ENCODE data around the gene SPTBN2. TPM values are rescaled to one million over a fixed set of nuclear protein-coding genes. Genes with fewer than 3 reads are reported as not detected.

The SPTBN2 gene
- total RNA-seq, 3 donors from 2014 or later (not counting 1 experiment from before 2014, with no cell fraction given) = 1.1 TPM; not detected in 2

DNA sequence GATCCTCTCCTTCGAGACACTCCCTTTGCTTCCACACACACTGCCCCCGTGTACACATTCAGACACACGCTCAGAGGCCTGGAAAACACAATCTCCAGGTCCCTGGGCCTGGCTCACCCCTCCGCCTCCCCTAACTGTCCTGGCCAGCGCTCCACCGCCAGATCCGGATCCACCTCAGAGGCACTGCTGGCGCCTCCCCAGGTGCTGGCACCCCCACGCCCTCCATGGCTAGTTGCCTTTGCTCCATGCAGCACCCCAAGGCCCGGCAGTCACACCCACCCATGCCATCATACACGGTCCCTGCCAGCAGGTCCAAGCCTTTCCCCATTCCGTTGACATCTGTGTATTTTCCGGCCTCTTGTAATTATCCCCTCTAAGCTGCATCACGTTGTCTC, 11.1 kb downstream of the SPTBN2 start:
- ATAC-seq (no peak), DNase-seq (no peak)
- no peak overlapping the region for H3K27ac Mint-ChIP-seq
- 90% methylated on average over 14 of the region's 14 CpGs for WGBS (ENCODE audit: insufficient coverage)
- no peak overlapping the region for H3K4me3 Mint-ChIP-seq
- TF ChIP-seq, protein P1, sequence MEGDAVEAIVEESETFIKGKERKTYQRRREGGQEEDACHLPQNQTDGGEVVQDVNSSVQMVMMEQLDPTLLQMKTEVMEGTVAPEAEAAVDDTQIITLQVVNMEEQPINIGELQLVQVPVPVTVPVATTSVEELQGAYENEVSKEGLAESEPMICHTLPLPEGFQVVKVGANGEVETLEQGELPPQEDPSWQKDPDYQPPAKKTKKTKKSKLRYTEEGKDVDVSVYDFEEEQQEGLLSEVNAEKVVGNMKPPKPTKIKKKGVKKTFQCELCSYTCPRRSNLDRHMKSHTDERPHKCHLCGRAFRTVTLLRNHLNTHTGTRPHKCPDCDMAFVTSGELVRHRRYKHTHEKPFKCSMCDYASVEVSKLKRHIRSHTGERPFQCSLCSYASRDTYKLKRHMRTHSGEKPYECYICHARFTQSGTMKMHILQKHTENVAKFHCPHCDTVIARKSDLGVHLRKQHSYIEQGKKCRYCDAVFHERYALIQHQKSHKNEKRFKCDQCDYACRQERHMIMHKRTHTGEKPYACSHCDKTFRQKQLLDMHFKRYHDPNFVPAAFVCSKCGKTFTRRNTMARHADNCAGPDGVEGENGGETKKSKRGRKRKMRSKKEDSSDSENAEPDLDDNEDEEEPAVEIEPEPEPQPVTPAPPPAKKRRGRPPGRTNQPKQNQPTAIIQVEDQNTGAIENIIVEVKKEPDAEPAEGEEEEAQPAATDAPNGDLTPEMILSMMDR (IDR thresholded peaks at IDR 0.05) = no peak
- Histone ChIP-seq H3K27me3 (ENCODE audit: control insufficient read depth, insufficient read depth, low read length) (no peaks in the 10 kb centered on the region), H3K36me3 (ENCODE audit: control insufficient read depth, insufficient read depth, low read length) (no peaks in the 10 kb centered on the region), H3K4me3 (ENCODE audit: low read length) (no peak overlapping the region), H3K9me3 (ENCODE audit: control insufficient read depth, insufficient read depth, low read length) (no peaks in the 10 kb centered on the region), H3K27ac (ENCODE audit: low read length) (no peak overlapping the region), H3K4me1 (ENCODE audit: control insufficient read depth, insufficient read depth, low read length) (peaks cover 11% of the 10 kb centered on the region)
- no peaks in the 10 kb centered on the region for H3K36me3 Mint-ChIP-seq
- intact Hi-C loops (cut with micrococcal nuclease) = no loop called here
- H3K27me3 Mint-ChIP-seq (ENCODE audit: low read depth in 2 of 2) = peaks cover 21 to 26% of the 10 kb centered on the region in 2 donors
- peaks cover 0 to 7% of the 10 kb centered on the region in 2 donors for H3K4me1 Mint-ChIP-seq
- H3K9me3 Mint-ChIP-seq = no peaks in the 10 kb centered on the region

DNA sequence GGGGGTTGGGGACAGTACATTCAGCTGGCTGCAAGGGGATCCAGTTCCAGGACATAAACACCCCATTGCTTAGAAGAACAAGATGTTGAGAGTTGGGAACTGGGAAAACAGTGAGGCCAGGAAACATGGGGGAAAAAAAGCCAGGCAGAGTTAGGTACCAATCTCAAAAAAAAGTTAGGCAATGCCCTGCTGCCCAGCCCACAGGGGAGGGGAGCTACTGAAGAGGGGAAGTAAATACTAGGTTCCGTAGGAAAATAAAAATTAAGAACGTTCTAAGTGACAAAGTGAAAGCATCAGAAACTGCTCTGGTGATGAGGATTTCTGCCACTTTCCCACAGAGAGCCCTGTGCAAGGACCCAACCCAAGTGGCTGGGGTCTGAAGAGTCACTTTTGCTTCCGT, 12.0 kb downstream of the SPTBN2 start:
- Mint-ChIP-seq H3K9me3 (no peaks in the 10 kb centered on the region), H3K27ac (no peak overlapping the region), H3K4me1 (peaks cover 0 to 7% of the 10 kb centered on the region in 2 donors), H3K36me3 (no peaks in the 10 kb centered on the region), H3K4me3 (no peak overlapping the region), H3K27me3 (ENCODE audit: low read depth in 2 of 2) (peaks cover 21 to 22% of the 10 kb centered on the region in 2 donors)
- H3K27ac ChIP-seq (ENCODE audit: low read length) = no peak overlapping the region
- H3K4me3 ChIP-seq (ENCODE audit: low read length) = no peak overlapping the region
- DNase-seq (no peak), ATAC-seq (no peak)
- H3K36me3 ChIP-seq (ENCODE audit: control insufficient read depth, insufficient read depth, low read length) = no peaks in the 10 kb centered on the region
- WGBS (ENCODE audit: insufficient coverage) = 51% methylated on average over 3 of the region's 3 CpGs
- TF ChIP-seq, protein P1 (IDR thresholded peaks at IDR 0.05) = no peak
- H3K4me1 ChIP-seq (ENCODE audit: control insufficient read depth, insufficient read depth, low read length) = peaks cover 11% of the 10 kb centered on the region
- no peaks in the 10 kb centered on the region for H3K27me3 ChIP-seq (ENCODE audit: control insufficient read depth, insufficient read depth, low read length)
- intact Hi-C loops (cut with micrococcal nuclease) = no loop called here
- H3K9me3 ChIP-seq (ENCODE audit: control insufficient read depth, insufficient read depth, low read length) = no peaks in the 10 kb centered on the region

DNA sequence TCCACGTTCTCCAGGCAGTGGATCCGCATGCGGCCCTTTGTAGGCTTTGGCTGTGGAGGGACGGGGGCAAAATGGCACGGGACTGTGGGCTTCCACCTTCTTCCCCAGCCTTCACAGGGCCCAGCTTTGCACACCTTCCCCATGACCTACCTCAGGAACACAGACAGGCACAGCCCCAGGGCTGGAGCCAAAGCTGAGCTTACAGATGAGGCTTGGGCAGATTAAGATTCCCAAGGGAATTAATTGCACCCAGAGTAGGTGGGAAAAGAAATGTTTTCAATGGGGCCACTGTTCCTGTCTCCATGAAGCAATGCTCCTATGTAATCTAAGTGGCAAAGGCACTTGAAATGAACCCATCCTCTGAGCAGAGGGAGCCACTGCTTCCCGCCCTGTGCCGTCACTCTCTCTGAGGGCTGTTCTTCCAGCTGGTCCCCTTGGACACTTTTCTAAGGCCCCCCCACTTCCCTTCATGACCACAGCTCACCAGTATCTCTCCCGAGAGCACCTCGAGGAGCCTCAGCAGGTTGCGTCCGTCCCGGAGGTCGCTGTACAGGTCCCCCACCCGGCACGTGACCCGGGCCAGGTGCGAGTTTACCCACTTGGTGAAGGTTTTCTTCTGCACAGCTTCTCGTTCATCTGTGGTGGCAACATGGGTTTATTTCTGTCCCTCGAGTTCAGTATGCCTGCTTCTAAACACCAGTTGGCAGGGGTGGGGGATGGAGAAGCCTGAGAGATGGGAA, 13.5 kb downstream of the SPTBN2 start:
- ATAC-seq (no peak), DNase-seq (no peak)
- Mint-ChIP-seq H3K9me3 (no peaks in the 10 kb centered on the region), H3K4me1 (peaks cover 0 to 5% of the 10 kb centered on the region in 2 donors), H3K27me3 (ENCODE audit: low read depth in 2 of 2) (peaks cover 20 to 21% of the 10 kb centered on the region in 2 donors), H3K4me3 (no peak overlapping the region), H3K27ac (no peak overlapping the region), H3K36me3 (no peaks in the 10 kb centered on the region)
- intact Hi-C loops (cut with micrococcal nuclease) = no loop called here
- TF ChIP-seq, protein P1 (IDR thresholded peaks at IDR 0.05) = no peak
- peaks cover 11% of the 10 kb centered on the region for H3K4me1 ChIP-seq (ENCODE audit: control insufficient read depth, insufficient read depth, low read length)
- H3K27ac ChIP-seq (ENCODE audit: low read length) = no peak overlapping the region
- 89% methylated on average over 19 of the region's 19 CpGs for WGBS (ENCODE audit: insufficient coverage)
- H3K4me3 ChIP-seq (ENCODE audit: low read length) = no peak overlapping the region
- no peaks in the 10 kb centered on the region for H3K36me3 ChIP-seq (ENCODE audit: control insufficient read depth, insufficient read depth, low read length)
- no peaks in the 10 kb centered on the region for H3K27me3 ChIP-seq (ENCODE audit: control insufficient read depth, insufficient read depth, low read length)
- H3K9me3 ChIP-seq (ENCODE audit: control insufficient read depth, insufficient read depth, low read length) = no peaks in the 10 kb centered on the region
